Kidney capillary endothelial cell (primary cell): ENCODE measurements around the gene PTPN1.
A peak's percentile ranks its signal among the peaks of the same experiment; 100 is the strongest.
"Not testable (repeated sequence)": the region's sequence is repeated elsewhere in the genome, so short reads cannot be mapped to it uniquely, and the experiment has no call there.

Experiments
- DNase-seq: peaks from one replicate; pipeline ENCODE4 v3.0.0-alpha.2; 2018; ENCODE audit warnings: low spot score

The PTPN1 gene

DNA sequence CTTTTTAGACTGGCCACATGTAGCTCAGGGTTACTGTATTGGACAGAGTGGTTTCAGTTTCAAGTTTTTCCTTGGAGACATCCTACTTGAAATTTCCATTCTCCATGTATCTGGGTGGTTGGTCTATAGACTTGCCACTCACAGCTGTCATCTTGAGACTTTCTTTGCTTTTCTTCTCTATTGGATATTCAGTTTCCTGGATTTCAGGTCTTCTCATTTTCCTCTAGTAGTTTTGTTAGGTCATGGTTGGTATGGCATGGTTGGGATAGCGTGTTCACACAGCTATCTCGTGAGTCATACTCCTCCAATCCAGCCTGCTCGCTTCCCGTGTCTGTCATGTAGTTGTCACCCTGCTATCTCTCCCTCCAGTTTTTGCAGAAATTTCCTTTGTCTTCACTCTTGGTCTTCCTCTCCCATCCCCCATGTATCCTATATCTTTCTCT is 48.3 kb downstream of the PTPN1 start:
- peak; percentile 60 for DNase-seq

DNA sequence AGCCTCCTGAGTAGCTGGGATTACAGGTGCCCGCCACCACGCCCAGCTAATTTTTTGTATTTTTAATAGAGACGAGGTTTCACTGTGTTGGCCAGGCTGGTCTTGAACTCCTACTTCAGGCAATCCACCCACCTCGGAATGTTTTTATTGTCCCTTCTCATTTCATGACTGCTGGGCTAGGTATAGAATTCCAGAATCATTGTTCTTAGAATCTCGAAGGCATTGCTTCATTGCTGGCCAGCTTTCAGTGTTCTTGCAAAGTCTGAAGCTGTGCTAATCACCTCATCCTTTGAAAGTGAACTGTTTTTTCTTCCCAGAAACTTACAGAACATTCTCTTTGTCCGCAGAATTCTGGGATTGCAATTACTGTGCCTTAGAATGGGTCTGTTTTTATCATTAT is 49.0 kb downstream of the PTPN1 start:
- no peak for DNase-seq

DNA sequence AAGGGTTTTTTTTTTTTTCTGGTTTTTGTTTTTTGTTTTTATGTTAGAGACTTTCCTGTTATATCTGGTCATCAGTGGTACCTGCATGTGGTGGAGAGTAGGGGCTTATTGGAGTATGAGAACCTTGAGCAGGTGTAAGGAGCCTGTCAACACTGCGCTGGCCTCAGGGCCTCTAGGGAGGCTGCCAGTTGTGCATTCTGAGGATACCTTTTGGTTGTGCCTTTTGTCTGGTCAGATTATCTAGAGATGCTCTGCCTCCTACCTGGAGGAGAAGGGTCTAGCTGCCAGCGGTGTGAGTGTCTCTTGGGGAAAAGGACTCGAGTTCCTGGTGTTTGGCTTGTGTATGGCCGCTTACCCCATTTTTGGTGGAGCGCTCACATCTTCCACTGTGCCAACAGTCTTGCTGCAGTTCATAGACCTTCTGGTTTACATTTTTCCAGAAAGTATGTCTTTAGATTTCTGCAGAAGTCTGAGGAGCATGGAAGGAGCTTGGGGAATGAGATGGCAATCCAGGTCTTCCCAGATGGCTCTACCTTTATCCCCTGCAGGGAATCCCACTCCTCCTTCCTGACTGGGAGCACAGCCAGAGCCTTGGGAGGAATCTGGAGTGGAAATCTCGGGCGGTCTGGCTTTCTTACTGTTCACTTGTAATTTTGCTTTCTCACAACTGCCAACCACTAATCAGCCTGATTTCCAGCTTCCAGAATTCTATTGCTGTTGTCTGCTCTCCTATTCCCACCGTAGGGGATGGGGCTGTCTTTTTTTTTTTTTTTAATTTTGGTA is 49.9 kb downstream of the PTPN1 start:
- no peak for DNase-seq

DNA sequence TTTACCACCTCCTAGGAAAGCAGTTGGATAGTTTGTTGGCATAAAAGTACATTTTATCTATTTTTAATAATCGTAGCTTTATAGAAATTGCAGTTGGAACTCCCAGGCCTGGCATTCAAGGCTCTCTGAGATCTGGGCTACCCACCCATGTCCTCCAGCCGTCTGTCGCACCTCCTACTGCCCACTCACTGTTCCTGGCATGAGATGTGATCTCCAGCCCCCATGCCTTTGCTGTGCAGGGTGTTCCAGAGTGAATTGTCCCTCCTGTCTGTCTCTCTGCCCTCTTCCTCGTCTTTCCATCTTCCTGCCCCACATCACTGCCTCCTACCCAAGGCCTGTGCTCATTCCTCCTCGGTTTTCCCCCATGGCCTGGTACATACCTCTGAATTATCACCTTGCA is 50.7 kb downstream of the PTPN1 start:
- no peak for DNase-seq

DNA sequence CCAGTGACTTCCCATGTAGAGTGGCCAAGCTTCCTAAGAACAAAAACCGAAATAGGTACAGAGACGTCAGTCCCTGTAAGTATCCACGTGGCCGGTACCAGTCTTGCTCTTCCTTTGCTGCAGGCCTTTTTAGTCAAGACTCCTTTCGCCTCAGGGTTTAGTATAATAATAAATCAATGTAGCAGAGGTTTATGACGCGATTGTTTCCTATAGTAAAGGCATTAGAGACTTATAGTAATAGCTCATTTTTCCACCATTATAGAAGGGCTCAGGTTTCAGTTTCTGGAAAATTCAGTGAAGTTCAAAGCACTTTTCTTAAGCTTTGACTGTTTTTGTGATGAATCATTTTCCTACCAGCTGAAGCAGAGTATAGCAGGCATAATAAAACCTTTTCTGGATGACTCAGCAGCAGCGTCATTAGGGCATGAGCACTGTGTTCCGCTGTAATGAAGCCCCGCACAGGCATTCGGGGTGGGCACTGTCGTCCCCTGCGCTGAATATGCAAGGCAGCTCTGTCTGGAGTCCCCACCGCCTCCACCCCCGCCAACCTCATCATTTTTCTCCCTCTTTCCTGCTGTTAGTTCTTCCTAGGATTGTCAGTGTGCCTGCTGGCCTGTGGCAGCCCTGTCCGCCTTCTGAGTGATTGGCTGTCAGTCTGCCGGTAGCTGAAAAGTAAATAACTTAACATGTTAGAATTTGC is 51.3 kb downstream of the PTPN1 start:
- peak; percentile 93 for DNase-seq

DNA sequence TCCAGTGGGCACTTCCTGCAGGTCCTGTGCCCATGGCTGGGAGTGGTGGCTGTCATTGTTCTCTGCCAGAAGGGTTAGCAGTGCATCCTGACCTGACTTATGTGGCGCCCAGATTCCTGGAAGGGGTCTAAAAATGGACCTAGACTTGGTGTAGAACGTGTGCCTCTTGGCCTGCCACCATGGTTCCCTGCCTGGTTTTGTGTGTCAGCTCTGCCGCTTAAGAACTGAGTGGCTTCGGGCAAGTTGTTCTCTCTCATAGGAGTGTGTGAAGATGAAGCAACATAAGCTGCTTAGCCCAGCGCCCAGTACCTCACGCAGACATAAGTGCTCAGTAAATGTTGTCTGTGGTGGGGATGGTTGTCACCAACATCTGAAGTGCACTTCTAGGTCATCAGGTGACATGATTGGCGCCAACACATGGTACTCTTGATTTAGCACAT is 52.1 kb downstream of the PTPN1 start:
- peak; percentile 18 for DNase-seq

DNA sequence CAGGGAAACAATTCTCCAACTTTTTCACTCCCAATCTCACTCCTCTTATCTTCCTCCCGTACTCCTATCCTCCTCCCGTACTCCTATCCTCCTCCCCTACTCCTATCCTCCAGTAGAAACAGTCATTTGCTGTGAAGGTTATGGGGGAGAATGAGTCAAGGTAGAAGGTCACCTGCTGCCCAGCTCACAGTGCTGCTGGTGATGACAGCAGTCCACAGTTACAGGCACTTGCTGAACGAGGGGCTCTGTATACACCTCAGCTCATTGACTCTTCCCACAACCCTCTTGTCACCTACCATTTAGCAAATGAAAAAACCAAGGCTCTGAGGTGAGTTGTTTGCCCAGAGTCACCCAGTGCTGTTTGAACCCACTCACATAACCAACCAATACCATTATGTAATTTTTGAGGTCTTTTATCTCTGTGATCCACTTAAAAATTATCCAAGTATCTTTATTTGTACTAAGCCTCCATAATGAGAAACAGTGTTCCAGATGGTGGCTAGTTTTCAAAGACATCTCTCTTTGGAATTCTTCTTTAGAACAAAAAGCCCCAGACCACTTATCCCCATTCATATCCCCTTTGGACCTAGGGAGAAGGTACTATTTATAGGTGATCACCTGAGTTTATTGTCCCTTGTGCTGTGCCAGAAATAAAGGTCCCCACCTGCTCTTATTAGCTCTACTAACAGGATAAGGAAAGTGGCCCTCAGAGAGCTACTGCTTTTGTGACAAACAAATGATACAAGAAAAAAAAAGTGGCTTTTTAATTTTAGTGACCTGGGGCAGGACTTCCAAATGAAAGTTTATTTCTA is 53.2 kb downstream of the PTPN1 start:
- no peak for DNase-seq

DNA sequence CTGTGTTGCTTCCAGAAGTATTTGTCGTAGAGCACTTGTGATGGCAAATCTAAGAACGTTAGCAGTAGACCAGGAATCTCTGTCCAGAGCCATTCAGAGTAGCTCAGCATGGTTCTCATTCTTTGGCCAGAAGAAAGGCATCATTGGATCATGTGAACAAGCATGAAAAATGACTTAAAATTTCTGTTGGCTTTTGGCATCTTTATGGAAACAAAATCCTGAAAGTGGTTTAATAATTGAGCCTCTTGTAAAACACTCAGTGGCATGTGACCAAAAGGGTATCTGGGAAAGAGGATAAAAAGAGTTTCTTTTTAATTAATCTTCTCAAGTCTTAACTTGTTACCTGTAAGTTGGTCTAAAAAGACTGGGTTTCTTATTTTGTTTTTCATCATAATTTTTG is 55.2 kb downstream of the PTPN1 start:
- DNase-seq, result no peak

DNA sequence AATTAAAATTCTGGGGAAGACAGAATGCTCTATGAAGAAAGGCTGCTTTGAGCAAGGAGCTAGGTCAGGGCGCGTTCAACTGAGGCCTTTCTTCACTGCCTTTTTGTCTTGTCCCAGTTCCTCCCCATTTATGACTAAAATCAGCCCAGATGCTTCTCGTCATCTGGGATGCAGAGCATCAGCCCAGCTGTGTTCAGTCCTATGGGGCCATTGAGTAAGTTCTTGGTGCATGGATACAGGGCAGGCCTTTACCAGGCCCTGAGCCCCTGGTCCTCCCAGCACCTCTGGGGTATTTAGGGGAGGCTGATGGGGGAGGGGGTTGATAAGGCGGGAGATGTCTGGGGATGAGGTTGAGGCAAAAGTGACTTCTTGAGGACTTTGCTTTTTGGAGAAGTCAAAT is 55.7 kb downstream of the PTPN1 start:
- no peak for DNase-seq

DNA sequence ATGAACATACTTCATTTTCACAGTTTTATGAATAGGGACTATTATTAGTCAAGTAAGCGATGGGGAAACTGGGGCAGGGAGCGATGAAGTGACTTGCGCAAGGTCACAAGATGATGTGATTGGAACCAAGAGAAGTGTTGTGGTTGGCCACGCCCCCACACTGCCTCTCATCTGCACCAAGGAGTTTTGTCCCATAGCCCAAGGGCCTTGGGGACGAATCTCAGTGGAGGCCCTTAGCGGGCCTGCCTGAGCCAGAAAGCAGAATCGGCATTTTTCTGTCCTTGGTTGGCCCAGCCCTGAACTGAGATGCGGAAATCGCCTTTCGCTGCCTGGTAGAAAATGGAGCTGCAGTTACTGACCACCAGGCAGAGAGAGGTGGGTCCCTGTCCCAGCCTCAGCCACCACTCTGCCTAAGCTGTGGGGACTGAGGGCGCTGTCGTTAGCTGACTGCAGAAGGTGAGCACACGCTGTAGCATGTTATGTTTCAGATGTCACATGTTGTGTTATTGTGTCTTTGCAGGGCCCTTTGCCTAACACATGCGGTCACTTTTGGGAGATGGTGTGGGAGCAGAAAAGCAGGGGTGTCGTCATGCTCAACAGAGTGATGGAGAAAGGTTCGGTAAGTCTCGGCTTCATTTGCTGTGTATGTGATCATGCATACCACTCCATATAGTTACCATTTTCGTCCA is 57.8 kb downstream of the PTPN1 start:
- no peak for DNase-seq

DNA sequence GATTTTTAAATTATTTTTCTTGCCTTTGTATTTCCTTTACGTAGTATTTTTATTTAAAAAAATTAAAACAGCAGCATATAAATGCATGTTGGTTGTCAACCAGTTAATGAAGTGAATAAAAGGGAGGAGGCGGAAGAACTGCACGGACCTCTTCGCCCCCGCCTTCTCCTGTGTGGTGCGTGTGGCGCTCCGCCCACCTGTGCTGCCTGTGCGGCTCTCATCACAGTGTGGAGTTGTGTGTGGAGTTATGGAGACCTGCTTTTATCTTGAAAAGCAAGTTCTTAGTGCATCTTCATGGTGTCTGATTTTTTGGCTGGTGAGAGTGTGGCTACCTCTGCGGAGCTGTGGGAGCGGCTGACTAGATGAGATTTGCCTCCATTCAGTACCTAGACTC is 58.4 kb downstream of the PTPN1 start:
- DNase-seq, result no peak

DNA sequence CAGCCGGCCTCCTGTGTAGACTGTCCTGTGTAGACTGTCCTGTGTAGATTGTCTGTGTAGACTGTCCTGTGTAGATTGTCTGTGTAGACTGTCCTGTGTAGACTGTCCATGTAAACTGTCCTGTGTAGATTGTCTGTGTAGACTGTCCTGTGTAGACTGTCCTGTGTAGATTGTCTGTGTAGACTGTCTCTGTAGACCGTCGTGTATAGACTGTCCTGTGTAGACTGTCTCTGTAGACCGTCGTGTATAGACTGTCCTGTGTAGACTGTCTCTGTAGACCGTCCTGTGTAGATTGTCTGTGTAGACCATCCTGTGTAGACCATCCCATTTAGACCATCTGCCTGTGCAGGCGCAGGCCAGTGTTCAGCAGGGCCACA is 59.3 kb downstream of the PTPN1 start:
- not testable (repeated sequence) for DNase-seq

DNA sequence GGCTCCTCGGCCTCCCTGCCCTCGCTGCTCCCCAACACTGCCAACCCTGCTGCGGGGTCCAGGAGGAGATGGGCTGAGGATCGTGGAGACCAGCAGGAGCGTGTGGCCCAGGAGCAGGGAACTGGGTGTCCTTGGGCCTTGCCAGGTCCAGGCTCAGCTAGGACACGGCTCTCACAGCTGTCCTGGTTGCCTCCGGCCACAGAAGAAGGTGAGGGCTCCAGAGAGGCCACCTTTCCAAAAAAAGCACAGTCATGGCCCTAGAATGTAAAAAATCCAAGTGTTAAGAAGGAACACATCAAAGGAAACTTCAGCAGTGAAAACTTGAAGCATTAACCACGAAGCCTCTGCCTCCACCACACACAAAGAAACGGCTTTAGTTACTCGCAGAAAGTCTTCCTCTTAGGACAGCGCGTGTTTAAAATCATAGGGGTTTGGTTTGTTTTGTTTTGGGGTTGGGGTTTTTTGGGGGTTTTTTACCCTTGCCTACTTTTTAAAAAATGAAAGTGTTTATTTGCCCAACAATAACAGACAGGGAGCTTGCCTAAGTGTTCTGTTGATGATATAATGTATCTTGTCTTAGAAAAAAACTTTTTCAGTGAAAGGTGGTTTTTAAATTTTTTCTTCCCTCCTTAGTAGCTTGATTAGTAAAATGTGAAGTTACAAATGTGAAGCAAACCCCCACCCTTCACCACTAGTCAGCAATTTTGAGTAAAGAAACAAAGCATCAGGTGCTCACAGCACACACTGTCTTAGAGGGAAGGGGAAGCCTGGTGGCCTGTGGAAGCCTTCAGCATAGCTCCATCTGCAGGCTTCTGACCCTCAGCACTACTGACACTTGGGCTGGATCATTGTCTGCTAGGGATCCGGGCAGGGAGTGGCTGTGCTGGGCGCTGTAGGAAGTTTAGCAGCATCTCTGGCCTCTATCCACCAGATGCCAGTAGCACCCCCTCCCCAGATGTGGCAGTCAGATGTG is 60.0 kb downstream of the PTPN1 start:
- peak; percentile 24 for DNase-seq

DNA sequence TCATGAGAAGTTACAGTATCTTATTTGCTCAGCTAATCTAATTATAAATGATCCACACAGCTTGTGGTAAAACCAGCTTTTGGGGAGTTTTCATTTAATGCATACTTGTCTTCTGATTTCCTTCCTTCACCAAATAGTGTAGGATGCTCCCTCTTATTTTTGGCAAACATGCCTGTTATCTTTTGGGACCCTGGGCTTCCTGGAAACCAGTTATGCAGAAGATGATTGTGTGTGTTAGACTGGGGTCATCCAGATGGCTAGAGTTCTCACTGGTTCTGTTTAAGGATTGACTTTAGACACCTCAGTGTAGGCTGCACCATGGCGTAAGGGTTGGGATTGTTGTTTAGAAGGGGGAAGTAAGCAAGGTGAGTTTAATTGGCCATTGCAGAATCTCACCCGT is 61.3 kb downstream of the PTPN1 start:
- DNase-seq, result no peak

DNA sequence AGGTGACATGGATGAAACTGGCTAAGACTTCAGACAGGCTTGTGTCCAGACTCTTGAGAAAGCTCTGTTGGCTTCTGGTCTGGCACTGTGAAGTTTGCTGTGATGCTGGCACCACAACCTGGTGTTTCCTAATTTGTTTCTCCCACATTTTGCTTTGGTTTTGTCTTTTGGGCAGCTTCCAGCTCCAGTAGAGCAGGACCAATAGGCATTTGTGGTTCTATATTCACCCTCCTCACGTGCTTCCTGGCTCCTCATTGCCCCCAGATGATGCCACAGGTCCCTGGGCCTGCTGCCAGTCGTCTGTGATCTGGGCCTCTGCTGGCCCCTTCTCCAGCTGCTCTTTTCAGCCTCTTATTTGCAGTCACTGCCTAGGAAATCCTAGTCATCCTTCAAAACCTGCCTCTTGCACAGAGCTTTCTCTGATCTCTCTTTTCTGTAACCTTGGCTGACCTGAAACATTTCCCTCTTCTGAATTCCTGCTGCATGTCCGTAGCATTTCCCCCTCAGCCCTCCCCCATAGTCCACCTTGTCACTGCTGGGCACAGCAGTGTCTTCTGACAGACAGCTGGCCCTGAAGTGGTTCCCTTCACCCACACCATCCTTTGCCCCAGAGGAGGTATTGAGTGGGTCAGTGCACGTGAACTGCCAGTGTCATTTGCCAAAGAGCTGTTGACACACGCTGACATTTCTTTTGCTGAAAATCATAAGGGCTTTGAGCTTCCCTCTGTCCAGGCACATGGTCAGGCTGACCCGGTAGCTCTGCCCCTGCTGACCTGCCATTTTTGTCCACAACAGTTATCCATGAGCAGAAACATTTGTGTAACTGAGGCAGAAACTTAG is 63.0 kb downstream of the PTPN1 start:
- no peak for DNase-seq

DNA sequence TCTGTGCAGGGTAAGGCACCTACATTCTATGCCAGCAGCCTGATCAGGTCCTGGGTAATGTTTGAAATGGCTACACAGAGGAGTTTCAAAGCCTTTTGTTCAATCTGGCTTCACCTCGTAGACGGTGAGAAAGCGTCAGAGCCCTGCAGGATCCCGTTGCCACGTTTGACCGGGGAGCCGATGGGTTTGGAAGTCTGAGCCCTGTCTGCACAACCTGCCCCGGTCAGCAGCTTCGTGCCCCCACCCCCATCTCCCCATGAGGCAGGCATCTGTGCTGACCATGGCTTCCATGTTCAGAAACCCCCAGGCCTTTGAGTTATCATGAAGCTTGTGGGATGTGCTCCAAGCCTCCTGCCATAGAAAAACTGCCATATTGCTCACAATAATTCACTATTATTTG is 63.9 kb downstream of the PTPN1 start:
- DNase-seq, result no peak

DNA sequence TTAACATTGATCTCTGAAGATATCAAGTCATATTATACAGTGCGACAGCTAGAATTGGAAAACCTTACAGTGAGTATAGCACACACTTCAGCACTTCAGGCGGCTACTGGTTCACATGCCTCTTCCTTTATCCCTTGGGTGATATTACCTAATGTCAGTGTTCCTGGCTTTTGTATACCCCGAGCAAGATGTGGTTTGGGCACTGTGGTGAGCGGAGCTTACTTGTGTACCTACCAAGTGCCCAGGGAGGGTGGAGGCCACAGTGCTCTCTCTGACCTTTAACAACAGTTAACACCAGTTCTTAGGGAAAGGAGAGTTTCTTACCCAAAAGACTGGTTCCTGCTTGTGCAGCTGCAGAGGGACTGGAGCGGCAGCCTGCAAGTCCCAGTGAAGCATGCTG is 64.4 kb downstream of the PTPN1 start:
- no peak for DNase-seq

DNA sequence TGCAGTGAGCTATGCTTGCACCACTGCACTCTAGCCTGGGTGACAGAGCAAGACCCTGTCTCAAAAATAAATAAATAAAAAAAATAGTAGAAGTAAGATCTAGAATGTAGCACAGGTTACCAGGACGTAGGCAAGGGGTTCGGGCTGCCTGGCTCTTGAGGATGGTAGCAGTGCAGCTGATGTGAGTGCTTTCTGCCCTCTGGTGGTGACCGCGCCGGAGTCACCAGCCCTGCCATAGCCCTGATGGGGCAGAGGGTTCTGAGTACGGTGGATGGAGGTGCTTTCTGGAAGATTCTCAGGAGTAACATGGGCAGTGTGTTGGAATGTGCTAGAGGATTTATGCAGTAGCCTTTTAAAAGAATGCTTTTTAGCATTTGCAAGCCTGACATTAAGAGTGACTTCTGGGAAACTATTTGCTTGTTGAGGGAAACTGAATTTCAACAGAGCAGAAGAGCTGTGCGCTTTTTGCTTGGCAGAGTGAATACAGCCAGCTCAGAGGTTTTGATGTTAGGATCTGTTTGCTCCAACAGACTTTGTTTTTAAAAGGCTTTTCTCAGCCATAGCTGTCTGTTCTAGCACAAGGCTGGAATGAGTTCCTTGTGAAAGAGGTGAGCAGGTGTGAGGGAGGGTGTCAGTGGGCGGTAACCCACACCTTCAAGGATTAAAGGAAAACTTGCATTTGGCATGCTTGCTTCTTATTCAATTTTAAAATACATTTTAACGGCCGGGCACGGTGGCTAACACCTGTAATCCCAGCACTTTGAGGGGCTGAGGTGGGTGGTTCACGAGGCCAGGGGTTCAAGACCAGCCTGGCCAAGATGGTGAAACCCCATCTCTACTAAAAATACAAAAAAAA is 65.9 kb downstream of the PTPN1 start:
- peak; percentile 47 for DNase-seq
